Eye (tissue), 1 donor: ENCODE measurements around the gene EFCAB14.
"Not testable (repeated sequence)": the region's sequence is repeated elsewhere in the genome, so short reads cannot be mapped to it uniquely, and the experiment has no call there.

Experiments used
- DNase-seq: peaks from one replicate; pipeline ENCODE4 v3.0.0-alpha.2; 2015

Gene EFCAB14, protein sequence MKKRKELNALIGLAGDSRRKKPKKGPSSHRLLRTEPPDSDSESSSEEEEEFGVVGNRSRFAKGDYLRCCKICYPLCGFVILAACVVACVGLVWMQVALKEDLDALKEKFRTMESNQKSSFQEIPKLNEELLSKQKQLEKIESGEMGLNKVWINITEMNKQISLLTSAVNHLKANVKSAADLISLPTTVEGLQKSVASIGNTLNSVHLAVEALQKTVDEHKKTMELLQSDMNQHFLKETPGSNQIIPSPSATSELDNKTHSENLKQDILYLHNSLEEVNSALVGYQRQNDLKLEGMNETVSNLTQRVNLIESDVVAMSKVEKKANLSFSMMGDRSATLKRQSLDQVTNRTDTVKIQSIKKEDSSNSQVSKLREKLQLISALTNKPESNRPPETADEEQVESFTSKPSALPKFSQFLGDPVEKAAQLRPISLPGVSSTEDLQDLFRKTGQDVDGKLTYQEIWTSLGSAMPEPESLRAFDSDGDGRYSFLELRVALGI

DNA sequence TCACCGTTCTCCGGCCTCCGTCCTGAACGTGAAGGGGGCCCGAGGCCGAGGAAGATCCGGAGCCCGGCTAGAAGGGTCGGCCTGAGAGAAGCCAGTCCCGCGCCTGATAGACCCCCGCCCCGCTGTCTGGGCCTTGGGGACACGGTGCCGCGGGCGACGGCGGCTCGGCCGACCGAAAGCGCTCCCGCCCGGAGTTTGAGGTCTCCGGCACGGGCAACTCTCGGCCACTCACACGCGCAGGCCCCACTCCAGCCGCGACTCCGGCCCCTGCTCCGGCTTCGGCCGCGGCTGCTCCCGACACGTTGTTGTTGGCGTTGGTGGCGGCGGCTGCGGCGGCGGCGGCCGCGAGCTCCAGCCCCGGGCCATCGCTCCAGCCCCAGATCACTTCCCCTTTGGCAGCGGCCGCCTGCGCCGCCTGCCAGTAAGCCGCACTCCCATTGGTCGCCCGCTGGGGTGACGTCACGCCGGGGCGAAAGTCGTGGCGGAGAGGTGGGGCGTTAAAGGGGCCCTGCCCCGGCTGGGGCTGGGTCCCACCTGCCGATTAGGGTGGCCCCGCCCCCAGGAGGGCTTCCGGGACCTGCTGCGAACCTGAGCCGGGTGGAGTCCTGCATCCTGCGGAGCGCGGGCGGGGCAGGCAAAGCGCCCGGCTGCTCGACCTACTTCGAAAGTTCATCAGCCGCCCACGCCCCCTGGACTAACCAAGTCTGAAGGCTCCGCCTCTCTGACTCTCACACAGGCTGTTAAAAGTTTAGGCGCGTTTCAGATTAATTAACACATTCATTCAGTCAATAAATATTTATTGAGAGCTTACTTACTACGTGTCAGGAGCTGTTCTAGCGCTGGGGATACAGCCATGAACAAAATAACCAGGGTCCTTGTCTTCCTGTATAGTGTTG, at the start of gene EFCAB14:
EFCAB14 (minus strand) TSS at position 388 of the 896 bp plus-strand sequence. CDS start 1,027 bp downstream, outside the sequence.
- DNase-seq = peak; percentile 97

DNA sequence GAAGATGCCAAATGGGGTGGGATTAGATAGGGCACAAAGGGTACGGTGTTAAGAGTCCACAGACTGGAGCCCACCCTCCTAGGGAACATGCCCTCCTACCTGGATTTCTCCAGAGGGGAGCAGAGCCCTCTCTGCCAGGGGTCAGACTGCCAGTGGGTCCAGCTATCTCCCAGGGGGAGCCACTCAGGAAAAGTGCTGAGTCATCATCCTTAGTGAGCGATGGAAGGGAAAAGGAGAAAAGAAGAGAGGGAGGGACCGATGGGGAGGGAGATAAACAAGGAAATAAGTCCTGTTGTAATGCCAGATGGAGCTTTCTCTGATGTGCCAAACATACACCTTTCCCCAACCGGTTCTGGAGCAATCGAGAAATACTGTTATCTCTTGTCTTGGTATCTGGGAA, 49.5 kb upstream of the EFCAB14 start:
- DNase-seq = no peak

DNA sequence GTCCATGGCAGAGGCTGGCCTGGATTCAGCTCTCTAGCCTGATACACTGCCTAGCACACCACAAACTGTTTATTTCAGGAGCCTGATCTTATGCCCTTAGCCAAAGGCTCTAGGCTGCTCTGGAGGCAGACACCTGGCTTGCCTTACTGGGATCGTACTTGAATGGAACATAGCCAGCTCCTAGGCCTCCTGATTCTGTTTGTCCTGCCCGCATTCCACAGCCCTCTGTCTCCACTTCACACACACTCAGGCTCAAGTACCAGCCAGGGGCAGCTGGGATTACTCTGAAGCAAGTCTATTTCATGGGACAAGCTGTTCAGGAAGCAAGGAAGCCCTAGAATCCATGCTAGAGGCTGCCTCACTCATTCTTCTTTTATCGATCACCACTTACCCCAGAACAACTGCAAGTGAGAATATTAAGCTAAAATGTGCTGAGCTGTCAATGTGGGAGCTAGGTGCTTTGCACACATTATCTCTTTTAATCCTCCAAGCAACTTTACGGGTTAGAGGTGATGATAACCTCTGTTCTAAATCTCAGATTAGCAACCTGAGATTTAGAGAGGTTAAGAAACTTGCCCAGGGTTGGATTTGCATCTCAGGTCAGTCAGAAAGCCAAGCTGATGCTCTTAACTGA, 48.9 kb upstream of the EFCAB14 start:
- no peak for DNase-seq

DNA sequence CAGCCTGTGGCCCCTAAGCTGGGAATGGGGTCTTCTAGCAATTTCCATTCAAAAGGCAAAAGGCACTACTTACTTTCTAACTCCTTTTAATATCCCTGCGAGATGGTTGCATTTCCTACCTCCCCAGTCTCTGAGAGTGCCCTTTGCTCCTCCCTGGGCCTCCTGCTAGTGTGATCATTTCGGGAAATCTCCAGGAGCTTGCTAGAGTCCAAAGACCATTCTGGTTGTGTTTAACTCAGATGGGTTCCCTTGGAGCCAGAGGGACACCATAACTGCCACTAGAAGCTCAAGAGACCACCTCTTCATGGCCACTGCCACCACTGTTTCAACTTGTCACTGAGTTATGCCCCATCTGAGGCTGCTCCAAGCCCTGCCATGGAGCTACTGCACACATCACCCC, 45.5 kb upstream of the EFCAB14 start:
- no peak for DNase-seq

DNA sequence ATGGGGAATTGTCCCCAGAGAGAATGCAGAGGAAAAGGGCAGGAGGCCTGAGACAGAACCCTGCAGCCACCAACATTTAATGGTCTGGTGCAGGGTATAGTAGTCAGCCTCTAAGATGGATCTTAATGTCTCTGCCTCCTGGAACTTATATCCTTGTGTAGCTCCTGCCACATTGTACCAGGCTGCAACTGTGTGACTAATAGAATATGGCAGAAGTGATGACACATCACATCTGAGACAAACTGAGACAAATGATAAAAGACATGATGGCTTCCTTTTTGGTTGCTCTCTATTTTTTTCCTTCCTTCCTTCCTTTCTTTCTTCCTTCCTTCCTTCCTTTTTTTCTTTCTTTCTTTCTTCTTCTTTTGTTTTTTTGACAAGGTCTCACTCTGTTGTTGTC, 42.8 kb upstream of the EFCAB14 start:
- DNase-seq = no peak

DNA sequence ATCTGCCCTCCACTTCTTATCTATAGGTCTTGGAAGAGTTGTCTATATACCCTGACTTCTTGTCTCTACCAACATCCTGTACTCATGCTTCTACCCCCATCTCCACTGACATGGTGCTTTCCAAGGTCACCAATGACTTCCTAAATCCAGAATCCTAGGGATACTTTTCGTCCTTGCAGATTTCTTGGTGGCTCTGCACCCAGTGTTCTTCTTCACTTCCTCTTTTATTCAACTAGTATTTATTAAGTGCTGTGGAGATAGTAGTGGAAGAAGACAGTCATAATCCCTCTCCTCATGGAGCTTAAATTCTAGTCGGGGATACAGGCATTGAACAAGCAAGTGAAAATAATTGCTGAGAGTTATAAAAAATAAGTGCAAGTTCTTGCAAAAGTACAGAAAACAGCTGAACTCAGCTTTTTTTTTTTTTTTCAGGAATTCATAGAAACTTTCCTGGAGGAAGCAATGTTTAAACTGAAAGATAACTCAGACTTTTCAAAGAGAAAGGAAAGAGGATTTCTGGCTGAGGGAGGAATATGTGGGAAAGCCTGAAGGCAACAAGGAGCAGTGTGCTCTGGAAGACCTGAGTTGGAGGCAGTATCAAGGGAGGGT, 41.7 kb upstream of the EFCAB14 start:
- no peak for DNase-seq

DNA sequence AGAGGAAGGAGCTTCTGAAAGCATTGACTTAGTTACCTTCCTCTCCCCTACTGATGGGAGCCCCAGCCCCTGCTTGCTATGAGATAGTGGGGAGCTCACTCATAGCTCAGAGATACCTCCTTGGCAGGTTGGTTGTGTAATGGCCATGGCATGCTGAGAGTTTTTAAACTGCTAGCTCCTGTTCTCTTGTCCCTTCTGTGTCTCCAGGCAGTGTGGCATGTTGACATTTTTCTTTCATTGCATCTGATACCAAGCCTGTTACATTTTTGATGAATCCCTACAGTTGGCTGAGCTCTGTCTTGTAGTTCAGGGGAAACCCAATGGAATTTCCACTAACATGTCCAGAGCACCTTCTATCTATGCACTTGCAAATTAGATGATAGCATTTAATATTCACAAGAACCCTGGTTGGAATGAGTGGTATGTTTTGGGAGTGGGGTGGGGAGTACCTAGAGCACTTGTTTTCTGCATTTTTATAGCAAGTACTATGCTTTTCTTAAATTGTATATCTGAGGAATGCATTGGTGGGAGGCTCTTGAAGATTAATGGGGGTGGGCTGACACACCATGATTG, 39.1 kb upstream of the EFCAB14 start:
- DNase-seq = no peak

DNA sequence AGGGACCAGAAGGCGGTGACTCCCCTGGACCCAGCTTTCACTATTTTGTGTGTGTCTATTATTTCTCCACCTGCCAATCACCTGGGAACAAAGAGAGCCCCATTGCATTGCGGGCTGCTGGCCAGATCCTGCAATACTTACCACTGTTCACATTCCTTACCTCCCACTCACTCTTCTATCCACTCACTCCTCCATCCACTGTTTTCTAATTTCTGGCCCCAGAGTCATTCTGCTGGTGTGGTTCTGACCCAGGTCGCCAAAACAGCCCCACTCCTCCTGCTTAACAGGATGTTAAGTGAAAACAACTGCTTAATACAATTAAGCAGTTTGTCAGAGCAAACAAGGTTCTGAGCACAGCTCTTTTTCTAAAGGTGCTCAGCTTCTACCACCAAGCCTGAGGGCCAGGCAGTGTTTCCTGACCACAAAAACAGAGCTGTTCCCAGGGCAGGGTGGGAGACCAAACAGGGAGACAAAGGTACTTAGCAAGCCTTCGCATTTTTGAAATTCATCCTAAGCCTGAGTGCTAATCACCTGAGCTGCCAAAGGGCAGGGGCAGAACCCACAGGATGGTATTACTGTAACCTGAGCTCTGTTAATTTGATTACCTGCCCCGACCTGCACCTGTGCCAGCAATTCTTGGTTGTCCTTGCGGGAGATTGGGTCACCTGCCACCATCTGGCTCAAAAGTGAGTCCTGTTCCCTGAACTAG, 38.5 kb upstream of the EFCAB14 start:
- DNase-seq = no peak

DNA sequence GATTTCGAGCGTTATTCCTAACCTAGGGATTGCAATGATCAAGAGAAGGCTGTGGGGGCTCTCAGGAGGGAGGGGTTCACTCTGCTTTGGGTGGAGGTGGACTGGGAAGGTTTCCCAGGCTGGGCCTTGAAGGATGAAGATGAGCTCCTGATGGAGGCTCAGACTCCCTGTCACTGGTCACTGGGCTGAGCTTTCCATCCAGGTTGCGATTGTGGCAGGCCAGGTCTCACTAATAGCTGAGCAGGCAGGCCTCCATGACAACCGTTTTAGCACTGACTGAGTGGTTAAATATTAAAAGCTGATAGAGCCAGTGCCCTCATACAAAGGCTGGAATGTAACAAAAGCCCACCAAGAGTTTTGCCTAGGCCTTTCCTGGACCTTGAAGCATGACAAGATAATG, 36.2 kb upstream of the EFCAB14 start:
- DNase-seq = no peak

DNA sequence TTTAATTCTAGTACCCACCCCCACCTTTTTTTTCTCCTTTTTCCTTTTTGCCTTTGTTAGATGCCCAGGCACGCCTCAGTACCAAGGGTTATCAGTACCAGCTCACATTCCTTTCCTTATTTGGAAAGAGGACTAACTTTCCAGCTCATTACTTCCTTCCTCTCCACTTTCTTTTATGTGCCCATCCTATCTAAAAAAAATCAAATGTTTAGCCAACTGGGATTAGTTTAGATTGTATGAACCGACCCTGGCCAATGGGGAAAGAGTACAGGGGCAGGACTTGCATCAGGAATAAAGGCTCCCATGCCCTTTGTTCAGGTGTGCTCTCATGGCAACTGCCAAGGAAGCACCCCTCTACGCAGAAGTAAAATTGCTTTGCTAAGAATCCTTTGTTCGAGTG, 35.8 kb upstream of the EFCAB14 start:
- DNase-seq = not testable (repeated sequence)

DNA sequence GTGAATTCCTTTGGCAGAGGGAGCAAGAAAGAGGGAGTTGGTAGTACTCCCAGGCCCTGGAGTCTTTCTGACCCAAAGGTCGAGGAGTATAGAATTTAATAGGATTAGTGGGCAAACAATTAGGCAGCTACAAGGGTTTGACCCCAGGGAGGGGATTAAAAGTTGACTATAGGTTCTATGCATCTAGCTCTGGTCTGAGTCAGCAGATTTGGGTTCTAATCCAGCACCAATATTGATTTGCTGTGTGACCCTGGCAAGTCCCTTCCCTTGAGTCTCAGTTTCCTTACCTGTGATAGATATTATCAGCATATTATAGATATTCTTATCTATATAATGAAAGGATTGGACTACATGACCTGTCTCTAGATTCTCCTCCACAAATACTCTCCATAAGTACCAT, 35.1 kb upstream of the EFCAB14 start:
- no peak for DNase-seq

DNA sequence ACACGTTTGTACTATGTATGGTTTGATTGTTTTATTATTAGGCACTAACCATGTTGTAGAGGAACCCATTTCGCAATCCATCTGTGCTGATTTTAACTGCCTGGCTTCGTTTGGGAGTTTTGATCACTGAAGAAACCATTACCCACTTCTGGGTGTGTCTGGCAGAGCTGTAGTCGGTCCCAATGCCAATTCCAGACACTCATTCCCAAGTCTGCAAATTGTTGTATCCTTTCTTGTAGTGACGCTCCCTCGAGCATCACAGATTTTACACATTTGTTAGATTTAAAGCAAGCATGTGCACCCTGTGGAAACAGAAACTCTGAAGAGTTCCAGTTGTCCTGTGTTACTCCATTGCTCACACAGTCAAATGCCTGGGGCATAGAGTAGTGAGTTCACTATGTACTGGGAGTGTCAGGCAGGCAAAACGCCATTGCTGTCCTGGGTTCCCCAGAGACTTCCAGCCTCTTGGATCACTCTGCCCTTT, 31.0 kb upstream of the EFCAB14 start:
- no peak for DNase-seq

DNA sequence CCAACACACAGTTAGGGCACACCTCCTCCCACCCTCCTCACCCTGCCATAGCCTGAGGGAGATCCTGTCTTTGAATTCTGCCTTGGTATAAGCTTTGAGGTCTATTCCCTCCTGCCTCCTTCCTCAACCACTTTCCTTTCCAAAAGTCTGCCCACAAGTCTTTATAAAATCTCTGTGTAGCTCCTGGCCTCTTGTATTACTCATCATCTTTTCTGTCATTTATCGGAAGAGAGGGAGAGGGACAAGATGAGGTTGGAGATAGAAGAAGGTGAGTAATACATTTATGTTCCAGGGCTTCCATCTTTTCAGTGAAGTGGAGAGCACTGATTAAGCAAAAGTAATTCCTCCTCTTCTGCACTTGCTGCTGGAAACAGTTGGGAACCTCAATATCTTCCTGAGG, 30.5 kb upstream of the EFCAB14 start:
- DNase-seq = no peak

DNA sequence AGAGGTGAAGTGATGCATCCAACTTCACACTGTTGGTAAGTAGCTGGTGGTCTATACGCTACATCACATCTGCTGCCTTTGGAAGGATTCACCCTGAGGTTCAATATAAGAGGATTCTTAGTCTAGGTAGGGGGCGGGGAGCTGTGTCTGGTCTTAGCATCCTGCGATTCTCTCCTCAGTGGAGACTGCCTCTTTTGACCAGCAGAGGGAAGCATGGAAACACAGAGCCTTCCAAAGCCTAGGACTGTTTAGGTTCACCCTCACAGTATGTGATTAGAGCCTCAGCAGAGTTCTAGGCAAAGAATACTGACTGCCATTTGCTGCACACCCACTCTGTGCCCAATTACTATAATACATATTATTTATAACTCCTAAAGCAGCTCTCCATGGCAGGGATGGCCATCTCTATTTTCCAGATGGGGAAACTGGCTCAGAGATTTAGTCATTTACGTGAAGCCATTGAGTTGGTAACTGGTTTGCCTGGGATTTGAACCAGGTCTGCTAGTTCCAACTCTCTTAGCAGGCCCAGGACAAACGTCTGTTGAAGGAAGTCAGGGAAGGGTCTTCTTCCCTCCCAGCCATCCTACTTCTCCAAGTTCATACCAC, 28.9 kb upstream of the EFCAB14 start:
- DNase-seq = peak; percentile 75

DNA sequence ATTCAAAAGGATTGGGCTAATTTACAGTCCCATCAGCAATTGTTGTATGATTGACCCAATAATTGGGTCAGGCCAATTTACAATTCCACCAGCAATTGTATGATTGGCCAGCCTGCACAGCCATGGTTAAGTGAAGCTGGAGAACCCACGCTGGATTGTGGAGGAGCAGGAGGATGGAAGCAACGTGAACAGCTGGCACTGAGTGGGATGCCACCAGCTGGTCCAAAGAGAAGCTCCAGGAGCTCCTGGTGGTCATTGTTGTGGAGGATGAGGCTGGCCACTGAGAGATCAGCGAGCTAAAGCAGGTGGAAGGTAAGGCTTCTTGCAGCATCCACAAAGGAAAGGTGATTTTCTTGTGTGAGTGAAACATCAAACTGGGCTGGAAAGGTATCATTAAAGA, 23.2 kb upstream of the EFCAB14 start:
- no peak for DNase-seq

DNA sequence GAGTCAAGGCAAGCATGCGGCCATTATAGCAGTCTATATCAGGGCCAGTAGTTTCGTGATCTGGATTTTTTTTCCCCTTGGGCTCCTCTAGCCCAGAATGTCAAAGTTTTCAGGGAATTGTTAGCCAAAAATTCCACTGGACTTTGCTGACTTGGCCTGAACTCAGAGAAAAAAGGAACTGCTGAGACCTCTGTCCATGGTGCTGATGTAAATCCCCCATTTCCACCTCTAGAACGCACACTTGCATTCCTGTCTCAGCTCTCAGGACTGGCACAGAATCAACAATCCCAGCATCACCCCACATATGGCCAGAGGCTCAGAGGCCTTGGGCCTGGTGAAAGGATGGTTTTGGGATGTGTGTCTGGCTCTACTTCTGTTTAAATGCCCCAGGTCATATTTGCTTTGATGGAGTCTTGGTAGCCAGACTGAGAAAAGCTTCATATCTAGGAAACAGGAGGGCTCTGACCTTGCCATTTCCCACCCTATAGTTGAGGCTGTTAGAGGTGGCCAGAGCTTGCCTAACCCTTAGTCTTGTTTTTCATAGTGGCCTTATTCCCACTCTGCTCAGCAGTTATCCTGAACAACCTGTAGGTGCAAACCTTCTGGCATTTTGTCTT, 16.9 kb upstream of the EFCAB14 start:
- DNase-seq = peak; percentile 80

DNA sequence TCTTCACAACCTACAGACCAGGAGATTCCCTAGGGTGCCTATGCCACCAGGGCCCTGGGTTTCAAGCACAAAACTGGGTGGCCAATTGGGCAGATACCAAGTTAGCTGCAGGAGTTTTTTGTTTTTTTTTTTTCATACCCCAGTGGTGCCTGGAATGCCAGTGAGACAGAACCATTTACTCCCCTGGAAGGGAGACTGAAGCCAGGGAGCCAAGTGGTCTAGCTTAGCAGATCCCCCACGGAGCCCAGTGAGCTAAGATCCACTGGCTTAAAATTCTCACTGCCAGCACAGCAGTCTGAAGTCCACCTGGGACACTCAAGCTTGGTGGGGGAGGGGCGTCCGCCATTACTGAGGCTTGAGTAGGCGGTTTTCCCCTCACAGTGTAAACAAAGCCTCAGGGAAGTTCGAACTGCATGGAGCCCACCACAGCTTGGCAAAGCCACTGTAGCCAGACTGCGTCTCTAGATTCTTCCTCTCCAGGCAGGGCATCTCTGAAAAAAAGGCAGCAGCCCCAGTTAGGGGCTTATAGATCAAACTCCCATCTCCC, 9.5 kb upstream of the EFCAB14 start:
- DNase-seq = not testable (repeated sequence)

DNA sequence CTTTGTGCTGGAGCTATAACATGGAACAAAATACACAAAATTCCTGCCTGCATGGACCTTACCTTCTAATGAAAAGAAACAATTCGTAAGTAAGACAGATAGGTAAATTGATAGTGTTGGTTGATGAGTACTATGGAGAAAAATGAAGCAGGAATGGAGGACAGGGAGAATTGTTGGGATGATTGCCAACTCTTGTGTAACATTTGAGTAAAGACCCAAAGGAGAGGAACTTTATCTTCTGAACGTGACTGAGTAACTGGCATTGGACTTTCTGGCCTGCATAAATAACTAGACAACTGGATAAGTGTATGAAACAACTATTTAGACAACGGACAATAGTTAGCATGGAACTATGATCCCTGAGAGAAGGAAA, 6.8 kb upstream of the EFCAB14 start:
- no peak for DNase-seq

DNA sequence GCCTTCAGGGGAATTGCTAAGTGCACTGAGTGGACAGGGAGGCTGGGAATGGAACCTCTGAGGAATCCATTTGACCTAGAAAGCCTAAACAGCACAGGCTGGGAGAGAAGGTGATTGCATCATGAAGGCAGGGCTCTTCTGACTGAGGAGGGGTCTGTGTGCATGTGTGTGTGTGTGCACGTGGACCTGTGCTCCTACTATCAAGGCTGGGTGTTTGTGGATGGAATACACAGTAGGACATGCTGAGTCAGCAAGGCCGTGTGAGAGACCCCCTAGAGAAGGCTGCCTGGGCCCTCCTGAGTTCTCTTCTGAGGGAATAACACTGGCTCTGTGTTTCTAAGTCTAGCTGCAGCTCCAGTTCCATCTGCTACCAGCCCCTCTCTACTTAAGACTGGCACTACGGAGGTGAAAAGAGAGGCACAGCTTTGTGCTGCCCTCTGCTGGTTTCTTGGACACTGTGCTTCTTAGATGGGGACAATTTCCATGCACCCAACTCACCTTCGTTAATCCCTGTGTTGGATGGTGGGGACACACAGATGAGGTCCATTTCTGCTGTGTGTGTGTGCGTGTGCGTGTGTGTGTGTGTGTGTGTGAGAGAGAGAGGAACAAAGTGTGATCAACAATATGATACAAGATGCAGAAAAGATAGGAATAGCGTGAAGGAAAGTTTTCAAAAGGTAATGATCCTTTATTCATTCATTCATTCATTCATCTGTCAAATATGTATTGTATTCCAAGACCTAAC, 6.2 kb upstream of the EFCAB14 start:
- DNase-seq = peak; percentile 91

DNA sequence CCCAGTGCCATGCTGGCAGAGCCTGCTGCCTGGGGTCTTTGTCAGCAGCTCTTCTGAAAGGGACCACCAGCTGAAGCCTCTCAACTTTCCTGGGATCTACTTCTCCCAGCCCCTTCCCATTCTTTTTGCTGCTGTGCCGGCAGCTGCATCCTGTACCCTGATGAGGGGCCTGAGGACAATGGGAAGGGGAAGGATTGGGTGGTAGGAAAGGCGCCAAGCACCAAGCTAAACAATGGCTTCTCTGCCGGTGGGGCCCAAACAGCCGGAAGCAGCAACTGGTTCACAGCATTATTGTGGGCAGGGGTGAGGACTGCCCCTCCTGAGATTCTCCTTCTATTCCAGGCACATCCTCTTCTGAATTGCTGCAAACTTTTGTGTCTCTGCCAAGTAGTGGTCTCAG, 5.0 kb upstream of the EFCAB14 start:
- DNase-seq = no peak
